DOHH2 (cell line): ENCODE data around the gene ZNF536.

Experiments used
- H3F3A ChIP-seq: fragments of 200-600 bp; sonication (generic), shearing (Covaris generic); 2 replicates; pipeline ENCODE4 v1.6.0; 2016; ENCODE audit warnings: antibody characterized with exemption, mild to moderate bottlenecking; ENCODE audit not compliant: control insufficient read depth, insufficient read depth
- H3K27ac ChIP-seq: fragments of 200-600 bp; sonication (generic); 2 replicates; pipeline ENCODE4 v1.5.1; 2014; ENCODE audit warnings: low read depth, mild to moderate bottlenecking, low read length, moderate library complexity
- H3K27me3 ChIP-seq: fragments of 200-600 bp; sonication (generic); 2 replicates; pipeline ENCODE4 v1.6.1; 2014; ENCODE audit warnings: mild to moderate bottlenecking, low read length, mixed read lengths; ENCODE audit not compliant: control insufficient read depth
- H3K36me3 ChIP-seq: fragments of 200-600 bp; sonication (generic); 2 replicates; pipeline ENCODE4 v1.6.1; 2014; ENCODE audit warnings: mild to moderate bottlenecking, low read length, moderate library complexity, mixed read lengths; ENCODE audit not compliant: control insufficient read depth
- H3K4me1 ChIP-seq: fragments of 200-600 bp; sonication (generic); 2 replicates; pipeline ENCODE4 v1.6.1; 2014; ENCODE audit warnings: mild to moderate bottlenecking, low read length, mixed read lengths; ENCODE audit not compliant: control insufficient read depth
- H3K4me2 ChIP-seq: fragments of 200-600 bp; sonication (generic); 2 replicates; pipeline ENCODE4 v1.6.0; 2014; ENCODE audit warnings: mild to moderate bottlenecking, low read length, moderate library complexity
- H3K4me3 ChIP-seq: fragments of 200-600 bp; sonication (generic); 2 replicates; pipeline ENCODE4 v1.5.1; 2014; ENCODE audit warnings: mild to moderate bottlenecking, low read length, mixed read lengths
- H3K79me2 ChIP-seq: fragments of 200-600 bp; sonication (generic); 2 replicates; pipeline ENCODE4 v1.6.1; 2014; ENCODE audit warnings: mild to moderate bottlenecking, low read length, mixed read lengths; ENCODE audit not compliant: control insufficient read depth
- H3K9me2 ChIP-seq: fragments of 200-600 bp; sonication (generic); replicated peaks from 2 replicates; pipeline ENCODE4 v1.6.1; 2014; ENCODE audit warnings: mild to moderate bottlenecking, low read length, mixed read lengths; ENCODE audit not compliant: control insufficient read depth
- H3K9me3 ChIP-seq: fragments of 200-600 bp; sonication (generic); 2 replicates; pipeline ENCODE4 v1.6.1; 2014; ENCODE audit warnings: antibody characterized with exemption, low read length, mixed read lengths; ENCODE audit not compliant: control insufficient read depth, insufficient read depth
- H4K20me1 ChIP-seq: fragments of 200-600 bp; sonication (generic); 2 replicates; pipeline ENCODE4 v1.6.0; 2014; ENCODE audit warnings: low read depth, mild to moderate bottlenecking, antibody characterized with exemption, low read length, moderate library complexity; ENCODE audit not compliant: control insufficient read depth, insufficient read depth
- EZH2phosphoT487 ChIP-seq: fragments of 200-600 bp; sonication (generic); IDR thresholded peaks from 2 replicates; pipeline ENCODE4 v1.6.1; 2017; ENCODE audit warnings: borderline replicate concordance, mild to moderate bottlenecking, antibody characterized with exemption, low read length, moderate library complexity, mixed read lengths
- TF ChIP-seq, protein P1 (sequence below): fragments of 200-600 bp; sonication (generic); IDR thresholded peaks from one replicate; pipeline ENCODE4 v1.5.1; 2014; ENCODE audit warnings: antibody characterized with exemption, mild to moderate bottlenecking, low read depth, low read length; ENCODE audit not compliant: poor library complexity, severe bottlenecking

Gene ZNF536

DNA sequence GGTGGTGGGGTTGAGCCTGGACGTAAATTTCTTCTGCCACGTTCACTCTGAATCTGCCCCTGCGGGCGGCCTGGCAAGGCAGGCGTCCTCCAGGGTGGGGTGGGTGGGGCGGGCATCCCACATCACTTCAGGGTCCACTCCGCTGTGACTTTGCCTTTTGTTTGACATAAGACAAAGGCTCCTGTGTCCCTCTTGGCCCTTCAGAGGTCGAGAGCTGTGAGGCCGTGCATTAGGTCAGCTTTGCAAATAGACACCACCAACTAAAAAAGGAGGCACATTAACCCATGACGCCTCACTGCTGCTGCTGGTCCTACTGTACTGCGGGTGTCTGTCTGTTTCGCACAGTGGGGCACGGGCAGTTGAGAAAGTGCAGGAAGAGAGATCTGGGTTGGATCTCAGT lies 10.5 kb upstream of the ZNF536 start:
- Histone ChIP-seq H3F3A (no peaks in the 10 kb centered on the region), H3K4me3 (no peak overlapping the region), H3K79me2 (no peaks in the 10 kb centered on the region), H3K4me2 (no peak overlapping the region), H4K20me1 (no peaks in the 10 kb centered on the region), H3K27ac (no peak overlapping the region), H3K27me3 (no peaks in the 10 kb centered on the region), H3K9me3 (no peaks in the 10 kb centered on the region), H3K9me2 (no peaks in the 10 kb centered on the region), H3K36me3 (no peaks in the 10 kb centered on the region), H3K4me1 (no peaks in the 10 kb centered on the region)
- no peak for TF ChIP-seq EZH2phosphoT487
- TF ChIP-seq, protein P1, sequence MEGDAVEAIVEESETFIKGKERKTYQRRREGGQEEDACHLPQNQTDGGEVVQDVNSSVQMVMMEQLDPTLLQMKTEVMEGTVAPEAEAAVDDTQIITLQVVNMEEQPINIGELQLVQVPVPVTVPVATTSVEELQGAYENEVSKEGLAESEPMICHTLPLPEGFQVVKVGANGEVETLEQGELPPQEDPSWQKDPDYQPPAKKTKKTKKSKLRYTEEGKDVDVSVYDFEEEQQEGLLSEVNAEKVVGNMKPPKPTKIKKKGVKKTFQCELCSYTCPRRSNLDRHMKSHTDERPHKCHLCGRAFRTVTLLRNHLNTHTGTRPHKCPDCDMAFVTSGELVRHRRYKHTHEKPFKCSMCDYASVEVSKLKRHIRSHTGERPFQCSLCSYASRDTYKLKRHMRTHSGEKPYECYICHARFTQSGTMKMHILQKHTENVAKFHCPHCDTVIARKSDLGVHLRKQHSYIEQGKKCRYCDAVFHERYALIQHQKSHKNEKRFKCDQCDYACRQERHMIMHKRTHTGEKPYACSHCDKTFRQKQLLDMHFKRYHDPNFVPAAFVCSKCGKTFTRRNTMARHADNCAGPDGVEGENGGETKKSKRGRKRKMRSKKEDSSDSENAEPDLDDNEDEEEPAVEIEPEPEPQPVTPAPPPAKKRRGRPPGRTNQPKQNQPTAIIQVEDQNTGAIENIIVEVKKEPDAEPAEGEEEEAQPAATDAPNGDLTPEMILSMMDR: no peak

DNA sequence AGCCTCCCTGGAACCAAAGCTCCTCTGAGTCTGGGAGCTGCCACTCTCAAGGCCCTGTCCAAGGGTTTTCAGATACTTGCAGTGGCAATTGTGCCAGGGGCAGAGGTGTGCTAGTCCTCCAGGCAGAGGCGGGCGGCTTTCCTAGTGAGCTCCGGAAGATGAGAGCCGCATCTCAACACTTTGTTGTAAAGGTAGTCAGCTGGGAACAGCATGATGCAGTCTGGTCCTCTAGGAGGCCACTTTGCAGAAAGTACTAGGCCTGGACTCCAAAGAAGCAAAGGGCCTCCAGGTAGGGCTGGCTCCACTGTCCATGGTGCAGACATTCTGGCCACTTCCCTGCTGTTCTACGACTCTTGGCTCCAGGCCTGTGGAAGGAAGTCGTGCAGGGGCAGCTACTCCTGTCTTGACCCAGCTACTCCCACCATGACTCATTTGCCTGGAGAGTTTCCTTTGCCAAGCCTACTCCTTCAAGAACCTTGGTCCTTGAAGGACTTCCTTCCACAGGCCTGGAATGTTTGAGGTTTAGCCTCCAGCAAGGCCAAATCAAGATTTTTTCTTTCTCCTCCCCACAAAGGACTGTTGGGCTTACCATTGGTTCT lies 9.9 kb upstream of the ZNF536 start:
- H3K79me2 ChIP-seq: no peaks in the 10 kb centered on the region
- H3K9me3 ChIP-seq: no peaks in the 10 kb centered on the region
- no peaks in the 10 kb centered on the region for H3F3A ChIP-seq
- no peaks in the 10 kb centered on the region for H3K4me1 ChIP-seq
- no peak overlapping the region for H3K27ac ChIP-seq
- H3K4me2 ChIP-seq: no peak overlapping the region
- no peaks in the 10 kb centered on the region for H3K36me3 ChIP-seq
- no peak for TF ChIP-seq EZH2phosphoT487
- TF ChIP-seq, protein P1: no peak
- no peak overlapping the region for H3K4me3 ChIP-seq
- no peaks in the 10 kb centered on the region for H3K9me2 ChIP-seq
- H4K20me1 ChIP-seq: no peaks in the 10 kb centered on the region
- no peaks in the 10 kb centered on the region for H3K27me3 ChIP-seq

DNA sequence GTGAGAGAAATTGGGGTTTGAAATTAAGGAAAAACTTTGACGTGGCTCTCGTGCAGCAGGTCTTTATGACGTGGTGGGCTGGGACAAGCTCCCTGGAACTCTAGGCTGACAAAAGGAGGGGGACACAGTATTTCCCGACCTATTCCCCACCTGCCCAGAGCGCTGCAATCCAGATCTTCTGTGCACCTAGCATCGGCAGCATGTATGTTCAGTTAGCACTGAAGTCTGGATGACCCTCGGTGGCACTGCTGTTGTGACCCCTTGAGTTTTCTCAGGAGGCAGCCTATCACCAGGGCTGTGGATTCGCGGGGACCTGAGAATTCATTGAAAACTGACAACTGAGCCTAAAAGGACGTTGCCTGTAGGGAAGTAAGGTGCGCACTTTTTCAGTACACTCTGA lies 9.1 kb upstream of the ZNF536 start:
- TF ChIP-seq, protein P1: no peak
- TF ChIP-seq EZH2phosphoT487: no peak
- no peaks in the 10 kb centered on the region for H4K20me1 ChIP-seq

More for the DNA sequence above, 9.1 kb upstream of the ZNF536 start:
- H3F3A ChIP-seq: no peaks in the 10 kb centered on the region
- H3K27me3 ChIP-seq: no peaks in the 10 kb centered on the region
- H3K9me2 ChIP-seq: no peaks in the 10 kb centered on the region
- H3K79me2 ChIP-seq: no peaks in the 10 kb centered on the region
- H3K36me3 ChIP-seq: no peaks in the 10 kb centered on the region
- H3K4me3 ChIP-seq: no peak overlapping the region
- H3K27ac ChIP-seq: no peak overlapping the region
- no peaks in the 10 kb centered on the region for H3K4me1 ChIP-seq
- no peaks in the 10 kb centered on the region for H3K9me3 ChIP-seq
- no peak overlapping the region for H3K4me2 ChIP-seq
